Measurements from ENCODE around the gene OPN1LW.

DNA sequence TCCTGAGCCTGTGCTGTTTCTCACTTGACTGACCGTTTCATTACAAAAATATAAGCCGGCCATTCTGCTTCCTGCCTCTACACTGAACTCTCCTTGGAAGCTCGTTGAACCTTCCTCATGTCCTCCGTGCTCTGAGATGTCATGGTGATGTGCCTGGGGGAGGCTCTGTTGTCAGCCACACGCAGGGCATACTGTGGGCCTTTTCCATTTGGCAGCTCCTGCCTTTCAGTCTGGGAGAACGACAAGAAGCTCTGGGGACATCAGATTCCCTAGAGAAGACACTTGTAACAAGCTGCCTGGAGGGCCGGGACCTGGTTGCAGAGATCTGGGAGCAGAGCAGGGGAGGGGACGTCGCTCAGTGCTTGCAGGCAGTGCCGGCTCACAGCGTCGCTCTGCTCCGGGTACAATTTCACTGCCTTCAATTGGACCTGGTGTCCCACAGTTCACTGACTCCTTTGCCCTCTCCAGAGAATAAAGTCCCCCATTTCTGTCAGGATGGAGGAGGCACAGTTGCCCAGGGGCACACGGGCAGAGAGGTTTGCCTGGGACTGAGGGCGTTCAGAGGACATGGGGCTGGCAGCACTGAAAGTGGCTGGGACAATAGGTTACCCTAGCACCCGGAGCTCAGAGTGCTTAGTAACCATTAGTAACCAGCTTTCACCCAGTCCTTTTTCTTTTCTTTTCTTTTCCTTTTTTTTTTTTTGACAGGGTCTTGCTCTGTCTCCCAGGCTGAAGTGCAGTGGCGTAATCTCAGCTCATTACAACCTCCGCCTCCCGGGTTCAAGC is 27.4 kb upstream of the OPN1LW start:
- TF ChIP-seq EZH2 (IDR thresholded peaks at IDR 0.05; ENCODE audit: borderline replicate concordance, low read length), result no peak
- no peak for TF ChIP-seq CTCF (IDR thresholded peaks at IDR 0.05; ENCODE audit: low read length)

All from OCI-LY1 (cell line).